Measurements from ENCODE around the gene SLC37A3. TPM values are rescaled to one million over a fixed set of nuclear protein-coding genes. Genes with fewer than 3 reads are reported as not detected.

SLC37A3 gene
- total RNA-seq, 2 donors from 2014 or later: 47.8 to 52.9 TPM

- intact Hi-C loops (cut with DNase I): no loop called here
- TF ChIP-seq, protein P1, sequence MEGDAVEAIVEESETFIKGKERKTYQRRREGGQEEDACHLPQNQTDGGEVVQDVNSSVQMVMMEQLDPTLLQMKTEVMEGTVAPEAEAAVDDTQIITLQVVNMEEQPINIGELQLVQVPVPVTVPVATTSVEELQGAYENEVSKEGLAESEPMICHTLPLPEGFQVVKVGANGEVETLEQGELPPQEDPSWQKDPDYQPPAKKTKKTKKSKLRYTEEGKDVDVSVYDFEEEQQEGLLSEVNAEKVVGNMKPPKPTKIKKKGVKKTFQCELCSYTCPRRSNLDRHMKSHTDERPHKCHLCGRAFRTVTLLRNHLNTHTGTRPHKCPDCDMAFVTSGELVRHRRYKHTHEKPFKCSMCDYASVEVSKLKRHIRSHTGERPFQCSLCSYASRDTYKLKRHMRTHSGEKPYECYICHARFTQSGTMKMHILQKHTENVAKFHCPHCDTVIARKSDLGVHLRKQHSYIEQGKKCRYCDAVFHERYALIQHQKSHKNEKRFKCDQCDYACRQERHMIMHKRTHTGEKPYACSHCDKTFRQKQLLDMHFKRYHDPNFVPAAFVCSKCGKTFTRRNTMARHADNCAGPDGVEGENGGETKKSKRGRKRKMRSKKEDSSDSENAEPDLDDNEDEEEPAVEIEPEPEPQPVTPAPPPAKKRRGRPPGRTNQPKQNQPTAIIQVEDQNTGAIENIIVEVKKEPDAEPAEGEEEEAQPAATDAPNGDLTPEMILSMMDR (IDR thresholded peaks at IDR 0.05): no peak
- no peak for DNase-seq
- no peak overlapping the region for H3K9ac ChIP-seq (ENCODE audit: low read depth in 2 of 2, low read length in 2 of 2)
- no peaks in the 10 kb centered on the region for H3K4me1 ChIP-seq
- H3K4me3 ChIP-seq: no peak overlapping the region
- no peaks in the 10 kb centered on the region for H3K27me3 ChIP-seq
- H3K27ac ChIP-seq: no peak overlapping the region
- no peaks in the 10 kb centered on the region for H3K36me3 ChIP-seq
- no peaks in the 10 kb centered on the region for H3K9me3 ChIP-seq
These were observed 29.0 kb downstream of the SLC37A3 start for GRCh38 chr7:140369294-140369693.

DNA sequence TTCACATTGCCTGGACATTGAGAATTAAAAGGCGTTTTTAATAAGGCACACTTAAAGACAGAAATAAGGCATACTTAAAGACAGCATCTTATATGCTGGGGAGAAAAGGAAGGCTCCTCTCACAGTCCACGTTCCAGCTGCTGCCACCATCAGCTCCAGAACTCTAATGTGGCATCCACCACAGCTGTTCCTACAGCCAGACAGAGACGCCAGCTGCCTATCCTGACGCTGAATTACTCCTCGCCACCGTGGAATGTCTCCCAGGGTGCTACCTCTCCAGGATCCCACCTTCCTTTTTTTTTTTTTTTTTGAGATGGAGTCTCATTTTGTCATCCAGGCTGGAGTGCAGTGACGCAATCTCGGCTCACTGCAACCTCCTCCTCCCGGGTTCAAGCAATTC is 30.8 kb downstream of the SLC37A3 start:
- intact Hi-C loops (cut with DNase I): no loop called here
- Histone ChIP-seq H3K4me1 (no peaks in the 10 kb centered on the region), H3K4me3 (no peak overlapping the region), H3K9me3 (no peaks in the 10 kb centered on the region), H3K27ac (no peak overlapping the region), H3K9ac (ENCODE audit: low read depth in 2 of 2, low read length in 2 of 2) (no peak overlapping the region), H3K27me3 (no peaks in the 10 kb centered on the region), H3K36me3 (no peaks in the 10 kb centered on the region)
- TF ChIP-seq, protein P1 (IDR thresholded peaks at IDR 0.05): no peak
- DNase-seq: no peak

DNA sequence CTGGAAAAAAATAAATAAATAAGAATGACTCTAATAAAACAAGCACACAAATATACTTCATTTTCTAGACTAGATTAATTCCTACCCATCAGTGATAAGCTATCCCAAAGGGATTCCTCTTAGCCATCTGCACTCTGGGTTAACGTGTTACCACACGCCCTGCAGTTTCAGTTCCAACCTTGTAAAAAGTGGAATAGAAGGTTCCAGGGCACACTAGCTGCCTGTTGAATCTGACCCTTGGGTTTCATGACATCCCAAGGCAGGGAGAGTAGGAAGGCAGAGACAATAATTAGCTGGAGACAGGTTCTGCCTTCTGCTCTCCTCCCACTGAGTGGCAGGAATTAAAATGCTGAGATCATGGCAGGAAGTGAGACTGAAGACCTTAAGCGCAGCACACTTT is 33.5 kb downstream of the SLC37A3 start:
- Histone ChIP-seq H3K27ac (peak overlapping the region; percentile 22), H3K9me3 (no peaks in the 10 kb centered on the region), H3K4me1 (no peaks in the 10 kb centered on the region), H3K9ac (ENCODE audit: low read depth in 2 of 2, low read length in 2 of 2) (no peak overlapping the region), H3K27me3 (no peaks in the 10 kb centered on the region), H3K4me3 (no peak overlapping the region), H3K36me3 (no peaks in the 10 kb centered on the region)
- intact Hi-C loops (cut with DNase I): no loop called here
- DNase-seq: peak; percentile 55
- TF ChIP-seq, protein P1 (IDR thresholded peaks at IDR 0.05): no peak

- intact Hi-C loops (cut with DNase I): no loop called here
These were observed 37.6 kb downstream of the SLC37A3 start for GRCh38 chr7:140360697-140361229.

GRCh38 chr7:140358412-140359051 is 39.8 kb downstream of the SLC37A3 start:
- Histone ChIP-seq H3K4me3 (no peak overlapping the region), H3K27ac (no peak overlapping the region), H3K4me1 (no peaks in the 10 kb centered on the region), H3K9me3 (no peaks in the 10 kb centered on the region), H3K36me3 (no peaks in the 10 kb centered on the region), H3K27me3 (no peaks in the 10 kb centered on the region), H3K9ac (ENCODE audit: low read depth in 2 of 2, low read length in 2 of 2) (peak overlapping the region in 1 of 2 donors; percentile 3)
- TF ChIP-seq, protein P1 (IDR thresholded peaks at IDR 0.05): no peak
- no peak for DNase-seq
- intact Hi-C loops (cut with DNase I): no loop called here

More at GRCh38 chr7:140360697-140361229, 37.6 kb downstream of the SLC37A3 start:
- H3K9me3 ChIP-seq: no peaks in the 10 kb centered on the region
- H3K27me3 ChIP-seq: no peaks in the 10 kb centered on the region
- no peak overlapping the region for H3K9ac ChIP-seq (ENCODE audit: low read depth in 2 of 2, low read length in 2 of 2)
- H3K36me3 ChIP-seq: no peaks in the 10 kb centered on the region
- DNase-seq: no peak
- H3K27ac ChIP-seq: no peak overlapping the region
- TF ChIP-seq, protein P1 (IDR thresholded peaks at IDR 0.05): no peak
- no peak overlapping the region for H3K4me3 ChIP-seq
- no peaks in the 10 kb centered on the region for H3K4me1 ChIP-seq

Measured in colonic mucosa (tissue), 4 donors.